Hematopoietic multipotent progenitor cell treated with erythropoietin and hydrocortisone succinate and interleukin-3 and kit ligand, for 4 days (in vitro differentiated cells): ENCODE results near the gene FTO.

Experiments
- DNase-seq: peaks from one replicate; pipeline ENCODE4 v3.0.0-alpha.2; 2015

Gene FTO

GRCh38 chr16:54062361-54063278 lies 358.7 kb downstream of the FTO start:
- no peak for DNase-seq

GRCh38 chr16:54063279-54063773 lies 359.4 kb downstream of the FTO start:
- no peak for DNase-seq

GRCh38 chr16:54066451-54067105 lies 362.6 kb downstream of the FTO start:
- DNase-seq: no peak

GRCh38 chr16:54067322-54068065 lies 363.5 kb downstream of the FTO start:
- DNase-seq: no peak

GRCh38 chr16:54068212-54068611 lies 364.3 kb downstream of the FTO start:
- no peak for DNase-seq

GRCh38 chr16:54069601-54070239 lies 365.8 kb downstream of the FTO start:
- no peak for DNase-seq

- DNase-seq: no peak
These were observed 366.9 kb downstream of the FTO start for GRCh38 chr16:54070789-54071343.

- no peak for DNase-seq
These were observed 367.6 kb downstream of the FTO start for GRCh38 chr16:54071514-54071913.

GRCh38 chr16:54072237-54072636 lies 368.3 kb downstream of the FTO start:
- DNase-seq: no peak

- no peak for DNase-seq
These were observed 369.4 kb downstream of the FTO start for GRCh38 chr16:54073356-54073755.

- DNase-seq: no peak
These were observed 371.5 kb downstream of the FTO start for GRCh38 chr16:54075446-54075845.

- DNase-seq: no peak
These were observed 372.1 kb downstream of the FTO start for GRCh38 chr16:54076006-54076504.

GRCh38 chr16:54077050-54077821 lies 373.3 kb downstream of the FTO start:
- DNase-seq: no peak

- DNase-seq: no peak
These were observed 376.6 kb downstream of the FTO start for GRCh38 chr16:54080524-54081008.

GRCh38 chr16:54086791-54087190 lies 382.8 kb downstream of the FTO start:
- no peak for DNase-seq

GRCh38 chr16:54090602-54091001 lies 386.6 kb downstream of the FTO start:
- DNase-seq: no peak

- DNase-seq: no peak
These were observed 389.3 kb downstream of the FTO start for GRCh38 chr16:54093281-54093680.

GRCh38 chr16:54094641-54095040 lies 390.7 kb downstream of the FTO start:
- no peak for DNase-seq

- no peak for DNase-seq
These were observed 392.7 kb downstream of the FTO start for GRCh38 chr16:54096607-54097006.

- no peak for DNase-seq
These were observed 393.8 kb downstream of the FTO start for GRCh38 chr16:54097774-54098173.

- no peak for DNase-seq
These were observed 394.3 kb downstream of the FTO start for GRCh38 chr16:54098247-54098646.
